ENCODE measurements around the gene SOX15. TPM values are rescaled to one million over a fixed set of nuclear protein-coding genes. Genes with fewer than 3 reads are reported as not detected.

Gene SOX15
- total and polyA plus RNA-seq, 2 of the 13 experiments (the other 11 are each of a cell fraction or from before 2014, with no cell fraction given) = 0.07 to 0.18 TPM

DNA sequence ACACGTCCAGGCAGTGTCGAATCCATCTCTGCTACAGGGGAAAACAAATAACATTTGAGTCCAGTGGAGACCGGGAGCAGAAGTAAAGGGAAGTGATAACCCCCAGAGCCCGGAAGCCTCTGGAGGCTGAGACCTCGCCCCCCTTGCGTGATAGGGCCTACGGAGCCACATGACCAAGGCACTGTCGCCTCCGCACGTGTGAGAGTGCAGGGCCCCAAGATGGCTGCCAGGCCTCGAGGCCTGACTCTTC, 17.6 kb downstream of the SOX15 start (continued):
- TF ChIP-seq, protein P1, sequence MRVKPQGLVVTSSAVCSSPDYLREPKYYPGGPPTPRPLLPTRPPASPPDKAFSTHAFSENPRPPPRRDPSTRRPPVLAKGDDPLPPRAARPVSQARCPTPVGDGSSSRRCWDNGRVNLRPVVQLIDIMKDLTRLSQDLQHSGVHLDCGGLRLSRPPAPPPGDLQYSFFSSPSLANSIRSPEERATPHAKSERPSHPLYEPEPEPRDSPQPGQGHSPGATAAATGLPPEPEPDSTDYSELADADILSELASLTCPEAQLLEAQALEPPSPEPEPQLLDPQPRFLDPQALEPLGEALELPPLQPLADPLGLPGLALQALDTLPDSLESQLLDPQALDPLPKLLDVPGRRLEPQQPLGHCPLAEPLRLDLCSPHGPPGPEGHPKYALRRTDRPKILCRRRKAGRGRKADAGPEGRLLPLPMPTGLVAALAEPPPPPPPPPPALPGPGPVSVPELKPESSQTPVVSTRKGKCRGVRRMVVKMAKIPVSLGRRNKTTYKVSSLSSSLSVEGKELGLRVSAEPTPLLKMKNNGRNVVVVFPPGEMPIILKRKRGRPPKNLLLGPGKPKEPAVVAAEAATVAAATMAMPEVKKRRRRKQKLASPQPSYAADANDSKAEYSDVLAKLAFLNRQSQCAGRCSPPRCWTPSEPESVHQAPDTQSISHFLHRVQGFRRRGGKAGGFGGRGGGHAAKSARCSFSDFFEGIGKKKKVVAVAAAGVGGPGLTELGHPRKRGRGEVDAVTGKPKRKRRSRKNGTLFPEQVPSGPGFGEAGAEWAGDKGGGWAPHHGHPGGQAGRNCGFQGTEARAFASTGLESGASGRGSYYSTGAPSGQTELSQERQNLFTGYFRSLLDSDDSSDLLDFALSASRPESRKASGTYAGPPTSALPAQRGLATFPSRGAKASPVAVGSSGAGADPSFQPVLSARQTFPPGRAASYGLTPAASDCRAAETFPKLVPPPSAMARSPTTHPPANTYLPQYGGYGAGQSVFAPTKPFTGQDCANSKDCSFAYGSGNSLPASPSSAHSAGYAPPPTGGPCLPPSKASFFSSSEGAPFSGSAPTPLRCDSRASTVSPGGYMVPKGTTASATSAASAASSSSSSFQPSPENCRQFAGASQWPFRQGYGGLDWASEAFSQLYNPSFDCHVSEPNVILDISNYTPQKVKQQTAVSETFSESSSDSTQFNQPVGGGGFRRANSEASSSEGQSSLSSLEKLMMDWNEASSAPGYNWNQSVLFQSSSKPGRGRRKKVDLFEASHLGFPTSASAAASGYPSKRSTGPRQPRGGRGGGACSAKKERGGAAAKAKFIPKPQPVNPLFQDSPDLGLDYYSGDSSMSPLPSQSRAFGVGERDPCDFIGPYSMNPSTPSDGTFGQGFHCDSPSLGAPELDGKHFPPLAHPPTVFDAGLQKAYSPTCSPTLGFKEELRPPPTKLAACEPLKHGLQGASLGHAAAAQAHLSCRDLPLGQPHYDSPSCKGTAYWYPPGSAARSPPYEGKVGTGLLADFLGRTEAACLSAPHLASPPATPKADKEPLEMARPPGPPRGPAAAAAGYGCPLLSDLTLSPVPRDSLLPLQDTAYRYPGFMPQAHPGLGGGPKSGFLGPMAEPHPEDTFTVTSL (CRISPR knock-in tag; IDR thresholded peaks at IDR 0.05; ENCODE audit: borderline replicate concordance) = no peak
- peak; percentile 49; the same call in 1 of the 2 replicates for TF ChIP-seq MEF2D (CRISPR knock-in tag; IDR thresholded peaks at IDR 0.05)
- peak; percentile 64; the same call in 1 of the 2 replicates for TF ChIP-seq ZNF331 (CRISPR knock-in tag; IDR thresholded peaks at IDR 0.05)
- peak; percentile 24; the same call in 1 of the 2 replicates for TF ChIP-seq ZNF441 (CRISPR knock-in tag; IDR thresholded peaks at IDR 0.05; ENCODE audit: borderline replicate concordance)
- TF ChIP-seq, protein P2, sequence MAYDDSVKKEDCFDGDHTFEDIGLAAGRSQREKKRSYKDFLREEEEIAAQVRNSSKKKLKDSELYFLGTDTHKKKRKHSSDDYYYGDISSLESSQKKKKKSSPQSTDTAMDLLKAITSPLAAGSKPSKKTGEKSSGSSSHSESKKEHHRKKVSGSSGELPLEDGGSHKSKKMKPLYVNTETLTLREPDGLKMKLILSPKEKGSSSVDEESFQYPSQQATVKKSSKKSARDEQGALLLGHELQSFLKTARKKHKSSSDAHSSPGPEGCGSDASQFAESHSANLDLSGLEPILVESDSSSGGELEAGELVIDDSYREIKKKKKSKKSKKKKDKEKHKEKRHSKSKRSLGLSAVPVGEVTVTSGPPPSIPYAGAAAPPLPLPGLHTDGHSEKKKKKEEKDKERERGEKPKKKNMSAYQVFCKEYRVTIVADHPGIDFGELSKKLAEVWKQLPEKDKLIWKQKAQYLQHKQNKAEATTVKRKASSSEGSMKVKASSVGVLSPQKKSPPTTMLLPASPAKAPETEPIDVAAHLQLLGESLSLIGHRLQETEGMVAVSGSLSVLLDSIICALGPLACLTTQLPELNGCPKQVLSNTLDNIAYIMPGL (CRISPR knock-in tag; IDR thresholded peaks at IDR 0.05; ENCODE audit: borderline replicate concordance in 1 of 2, low read depth in 1 of 2) = no peak; a peak in 2 of 4 replicates
- TF ChIP-seq KDM3A (CRISPR knock-in tag; IDR thresholded peaks at IDR 0.05; ENCODE audit: low read depth) = 0 out of 2 replicates have a peak, but pooled peaks have one; percentile 15
- no peak for TF ChIP-seq ZFP36L2 (CRISPR knock-in tag; IDR thresholded peaks at IDR 0.05)
- no peak for TF ChIP-seq ZNF460 (CRISPR knock-in tag; IDR thresholded peaks at IDR 0.05; ENCODE audit: borderline replicate concordance)
- no peak for TF ChIP-seq HNRNPLL (IDR thresholded peaks at IDR 0.05; ENCODE audit: low read depth, low read length, poor library complexity, severe bottlenecking)
- no peak for TF ChIP-seq ZNF670 (CRISPR knock-in tag; IDR thresholded peaks at IDR 0.05; ENCODE audit: borderline replicate concordance)
- TF ChIP-seq ATF1 (CRISPR knock-in tag; IDR thresholded peaks at IDR 0.05) = no peak
- TF ChIP-seq ZNF296 (CRISPR knock-in tag; conservative IDR thresholded peaks at IDR 0.05) = no peak
- no peak; the same call in 1 of the 2 replicates for TF ChIP-seq ZBTB8A (CRISPR knock-in tag; IDR thresholded peaks at IDR 0.05; ENCODE audit: borderline replicate concordance, low read depth)
- no peak for TF ChIP-seq ZEB1 (IDR thresholded peaks at IDR 0.05; ENCODE audit: insufficient replicate concordance, low read depth)
- TF ChIP-seq MLLT10 (CRISPR knock-in tag; IDR thresholded peaks at IDR 0.05) = no peak
- TF ChIP-seq ZNF788 (CRISPR knock-in tag; IDR thresholded peaks at IDR 0.05; ENCODE audit: borderline replicate concordance) = peak; percentile 94
- 0 out of 2 replicates have a peak, but pooled peaks have one; percentile 19 for TF ChIP-seq ZBTB38 (CRISPR knock-in tag; IDR thresholded peaks at IDR 0.05)
- no peak; the same call in 1 of the 2 replicates for TF ChIP-seq HOXA5 (CRISPR knock-in tag; IDR thresholded peaks at IDR 0.05)
- TF ChIP-seq CENPT (CRISPR knock-in tag; IDR thresholded peaks at IDR 0.05; ENCODE audit: low read depth) = no peak
- TF ChIP-seq TCF12 (IDR thresholded peaks at IDR 0.05) = no peak
- TF ChIP-seq TCF12 (CRISPR knock-in tag; IDR thresholded peaks at IDR 0.05) = no peak
- no peak; the same call in 1 of the 2 replicates for TF ChIP-seq ZNF225 (CRISPR knock-in tag; IDR thresholded peaks at IDR 0.05)
- peak; percentile 97; the same call in 1 of the 2 replicates for TF ChIP-seq YEATS2 (CRISPR knock-in tag; IDR thresholded peaks at IDR 0.05; ENCODE audit: borderline replicate concordance)
- TF ChIP-seq, protein P3, sequence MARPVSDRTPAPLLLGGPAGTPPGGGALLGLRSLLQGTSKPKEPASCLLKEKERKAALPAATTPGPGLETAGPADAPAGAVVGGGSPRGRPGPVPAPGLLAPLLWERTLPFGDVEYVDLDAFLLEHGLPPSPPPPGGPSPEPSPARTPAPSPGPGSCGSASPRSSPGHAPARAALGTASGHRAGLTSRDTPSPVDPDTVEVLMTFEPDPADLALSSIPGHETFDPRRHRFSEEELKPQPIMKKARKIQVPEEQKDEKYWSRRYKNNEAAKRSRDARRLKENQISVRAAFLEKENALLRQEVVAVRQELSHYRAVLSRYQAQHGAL (CRISPR knock-in tag; IDR thresholded peaks at IDR 0.05; ENCODE audit: not compliant biosample characterization) = no peak

All from HepG2 (cell line).